Measurements from ENCODE around the gene SLC16A10.

Gene SLC16A10

GRCh38 chr6:111207141-111207858 is 120.0 kb downstream of the SLC16A10 start:
- DNase-seq: no peak
- Histone ChIP-seq H3K27ac (ENCODE audit: insufficient read depth, low read length, poor library complexity, severe bottlenecking) (no peak overlapping the region), H3K9me3 (ENCODE audit: control insufficient read depth, low read length) (no peaks in the 10 kb centered on the region), H3K27me3 (replicated peaks; ENCODE audit: control insufficient read depth, insufficient read depth, low read length, poor library complexity, severe bottlenecking) (no peaks in the 10 kb centered on the region), H3K36me3 (ENCODE audit: control insufficient read depth, insufficient read depth, low read length) (no peaks in the 10 kb centered on the region), H3K4me3 (ENCODE audit: insufficient read depth, low read depth, low read length, poor library complexity, severe bottlenecking) (no peak overlapping the region), H3K4me1 (ENCODE audit: control insufficient read depth, insufficient read depth, low read length, poor library complexity, severe bottlenecking) (no peaks in the 10 kb centered on the region)

- no peaks in the 10 kb centered on the region for H3K9me3 ChIP-seq (ENCODE audit: control insufficient read depth, low read length)
- H3K27ac ChIP-seq (ENCODE audit: insufficient read depth, low read length, poor library complexity, severe bottlenecking): no peak overlapping the region
- no peaks in the 10 kb centered on the region for H3K4me1 ChIP-seq (ENCODE audit: control insufficient read depth, insufficient read depth, low read length, poor library complexity, severe bottlenecking)
- DNase-seq: no peak
- no peak overlapping the region for H3K4me3 ChIP-seq (ENCODE audit: insufficient read depth, low read depth, low read length, poor library complexity, severe bottlenecking)
- H3K36me3 ChIP-seq (ENCODE audit: control insufficient read depth, insufficient read depth, low read length): no peaks in the 10 kb centered on the region
- no peaks in the 10 kb centered on the region for H3K27me3 ChIP-seq (replicated peaks; ENCODE audit: control insufficient read depth, insufficient read depth, low read length, poor library complexity, severe bottlenecking)
Measured at GRCh38 chr6:111208933-111209332, 121.6 kb downstream of the SLC16A10 start.

- Histone ChIP-seq H3K4me1 (ENCODE audit: control insufficient read depth, insufficient read depth, low read length, poor library complexity, severe bottlenecking) (no peaks in the 10 kb centered on the region), H3K27me3 (replicated peaks; ENCODE audit: control insufficient read depth, insufficient read depth, low read length, poor library complexity, severe bottlenecking) (no peaks in the 10 kb centered on the region), H3K9me3 (ENCODE audit: control insufficient read depth, low read length) (no peaks in the 10 kb centered on the region), H3K4me3 (ENCODE audit: insufficient read depth, low read depth, low read length, poor library complexity, severe bottlenecking) (no peak overlapping the region), H3K36me3 (ENCODE audit: control insufficient read depth, insufficient read depth, low read length) (no peaks in the 10 kb centered on the region), H3K27ac (ENCODE audit: insufficient read depth, low read length, poor library complexity, severe bottlenecking) (no peak overlapping the region)
- no peak for DNase-seq
Measured at GRCh38 chr6:111210194-111210728, 123.0 kb downstream of the SLC16A10 start.

GRCh38 chr6:111211411-111212030 is 124.2 kb downstream of the SLC16A10 start:
- Histone ChIP-seq H3K27ac (ENCODE audit: insufficient read depth, low read length, poor library complexity, severe bottlenecking) (no peak overlapping the region), H3K27me3 (replicated peaks; ENCODE audit: control insufficient read depth, insufficient read depth, low read length, poor library complexity, severe bottlenecking) (no peaks in the 10 kb centered on the region), H3K36me3 (ENCODE audit: control insufficient read depth, insufficient read depth, low read length) (no peaks in the 10 kb centered on the region), H3K4me1 (ENCODE audit: control insufficient read depth, insufficient read depth, low read length, poor library complexity, severe bottlenecking) (no peaks in the 10 kb centered on the region), H3K4me3 (ENCODE audit: insufficient read depth, low read depth, low read length, poor library complexity, severe bottlenecking) (no peak overlapping the region), H3K9me3 (ENCODE audit: control insufficient read depth, low read length) (no peaks in the 10 kb centered on the region)
- no peak for DNase-seq

- no peaks in the 10 kb centered on the region for H3K9me3 ChIP-seq (ENCODE audit: control insufficient read depth, low read length)
Measured at GRCh38 chr6:111212625-111213024, 125.3 kb downstream of the SLC16A10 start.

GRCh38 chr6:111215131-111215530 is 127.8 kb downstream of the SLC16A10 start:
- Histone ChIP-seq H3K36me3 (ENCODE audit: control insufficient read depth, insufficient read depth, low read length) (no peaks in the 10 kb centered on the region), H3K9me3 (ENCODE audit: control insufficient read depth, low read length) (no peaks in the 10 kb centered on the region), H3K4me3 (ENCODE audit: insufficient read depth, low read depth, low read length, poor library complexity, severe bottlenecking) (no peak overlapping the region), H3K27ac (ENCODE audit: insufficient read depth, low read length, poor library complexity, severe bottlenecking) (no peak overlapping the region), H3K27me3 (replicated peaks; ENCODE audit: control insufficient read depth, insufficient read depth, low read length, poor library complexity, severe bottlenecking) (no peaks in the 10 kb centered on the region), H3K4me1 (ENCODE audit: control insufficient read depth, insufficient read depth, low read length, poor library complexity, severe bottlenecking) (no peaks in the 10 kb centered on the region)
- no peak for DNase-seq

More at GRCh38 chr6:111212625-111213024, 125.3 kb downstream of the SLC16A10 start:
- DNase-seq: no peak
- Histone ChIP-seq H3K27ac (ENCODE audit: insufficient read depth, low read length, poor library complexity, severe bottlenecking) (no peak overlapping the region), H3K4me1 (ENCODE audit: control insufficient read depth, insufficient read depth, low read length, poor library complexity, severe bottlenecking) (no peaks in the 10 kb centered on the region), H3K36me3 (ENCODE audit: control insufficient read depth, insufficient read depth, low read length) (no peaks in the 10 kb centered on the region), H3K4me3 (ENCODE audit: insufficient read depth, low read depth, low read length, poor library complexity, severe bottlenecking) (no peak overlapping the region), H3K27me3 (replicated peaks; ENCODE audit: control insufficient read depth, insufficient read depth, low read length, poor library complexity, severe bottlenecking) (no peaks in the 10 kb centered on the region)

GRCh38 chr6:111219785-111220184 is 132.5 kb downstream of the SLC16A10 start:
- Histone ChIP-seq H3K27me3 (replicated peaks; ENCODE audit: control insufficient read depth, insufficient read depth, low read length, poor library complexity, severe bottlenecking) (no peaks in the 10 kb centered on the region), H3K36me3 (ENCODE audit: control insufficient read depth, insufficient read depth, low read length) (no peaks in the 10 kb centered on the region), H3K27ac (ENCODE audit: insufficient read depth, low read length, poor library complexity, severe bottlenecking) (no peak overlapping the region), H3K4me1 (ENCODE audit: control insufficient read depth, insufficient read depth, low read length, poor library complexity, severe bottlenecking) (no peaks in the 10 kb centered on the region), H3K9me3 (ENCODE audit: control insufficient read depth, low read length) (no peaks in the 10 kb centered on the region), H3K4me3 (ENCODE audit: insufficient read depth, low read depth, low read length, poor library complexity, severe bottlenecking) (no peak overlapping the region)
- no peak for DNase-seq

GRCh38 chr6:111220383-111221031 is 133.2 kb downstream of the SLC16A10 start:
- DNase-seq: no peak
- Histone ChIP-seq H3K9me3 (ENCODE audit: control insufficient read depth, low read length) (no peaks in the 10 kb centered on the region), H3K36me3 (ENCODE audit: control insufficient read depth, insufficient read depth, low read length) (no peaks in the 10 kb centered on the region), H3K4me1 (ENCODE audit: control insufficient read depth, insufficient read depth, low read length, poor library complexity, severe bottlenecking) (no peaks in the 10 kb centered on the region), H3K4me3 (ENCODE audit: insufficient read depth, low read depth, low read length, poor library complexity, severe bottlenecking) (no peak overlapping the region), H3K27ac (ENCODE audit: insufficient read depth, low read length, poor library complexity, severe bottlenecking) (no peak overlapping the region), H3K27me3 (replicated peaks; ENCODE audit: control insufficient read depth, insufficient read depth, low read length, poor library complexity, severe bottlenecking) (no peaks in the 10 kb centered on the region)

- no peak for DNase-seq
- H3K9me3 ChIP-seq (ENCODE audit: control insufficient read depth, low read length): no peaks in the 10 kb centered on the region
- no peaks in the 10 kb centered on the region for H3K4me1 ChIP-seq (ENCODE audit: control insufficient read depth, insufficient read depth, low read length, poor library complexity, severe bottlenecking)
- H3K27ac ChIP-seq (ENCODE audit: insufficient read depth, low read length, poor library complexity, severe bottlenecking): no peak overlapping the region
- no peaks in the 10 kb centered on the region for H3K36me3 ChIP-seq (ENCODE audit: control insufficient read depth, insufficient read depth, low read length)
- no peaks in the 10 kb centered on the region for H3K27me3 ChIP-seq (replicated peaks; ENCODE audit: control insufficient read depth, insufficient read depth, low read length, poor library complexity, severe bottlenecking)
- H3K4me3 ChIP-seq (ENCODE audit: insufficient read depth, low read depth, low read length, poor library complexity, severe bottlenecking): no peak overlapping the region
Measured at GRCh38 chr6:111221804-111222203, 134.5 kb downstream of the SLC16A10 start.

- no peaks in the 10 kb centered on the region for H3K27me3 ChIP-seq (replicated peaks; ENCODE audit: control insufficient read depth, insufficient read depth, low read length, poor library complexity, severe bottlenecking)
- H3K4me3 ChIP-seq (ENCODE audit: insufficient read depth, low read depth, low read length, poor library complexity, severe bottlenecking): no peak overlapping the region
- no peaks in the 10 kb centered on the region for H3K4me1 ChIP-seq (ENCODE audit: control insufficient read depth, insufficient read depth, low read length, poor library complexity, severe bottlenecking)
- no peak overlapping the region for H3K27ac ChIP-seq (ENCODE audit: insufficient read depth, low read length, poor library complexity, severe bottlenecking)
- no peaks in the 10 kb centered on the region for H3K36me3 ChIP-seq (ENCODE audit: control insufficient read depth, insufficient read depth, low read length)
- no peaks in the 10 kb centered on the region for H3K9me3 ChIP-seq (ENCODE audit: control insufficient read depth, low read length)
- no peak for DNase-seq
Measured at GRCh38 chr6:111222341-111222740, 135.0 kb downstream of the SLC16A10 start.

Data from effector memory CD4-positive, alpha-beta T cell (primary cell).